DMS 273 treated with DMSO at 0.1 percent for 48 hours (cell line): Measurements from ENCODE around the gene TSPAN6.

Experiments
- DNase-seq: peaks from one replicate; lab custom pipeline; 2025; lab: John Stamatoyannopoulos, UW

The TSPAN6 gene, protein sequence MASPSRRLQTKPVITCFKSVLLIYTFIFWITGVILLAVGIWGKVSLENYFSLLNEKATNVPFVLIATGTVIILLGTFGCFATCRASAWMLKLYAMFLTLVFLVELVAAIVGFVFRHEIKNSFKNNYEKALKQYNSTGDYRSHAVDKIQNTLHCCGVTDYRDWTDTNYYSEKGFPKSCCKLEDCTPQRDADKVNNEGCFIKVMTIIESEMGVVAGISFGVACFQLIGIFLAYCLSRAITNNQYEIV

GRCh38 chrX:100636321-100636991 lies at the start of gene TSPAN6:
TSPAN6 (minus strand) TSS chrX:100636806; CDS start chrX:100636694, 112 bp downstream.
- DNase-seq, result peak; percentile 80

- DNase-seq, result no peak
These were observed 49.3 kb upstream of the TSPAN6 start for GRCh38 chrX:100685997-100686305.

DNA sequence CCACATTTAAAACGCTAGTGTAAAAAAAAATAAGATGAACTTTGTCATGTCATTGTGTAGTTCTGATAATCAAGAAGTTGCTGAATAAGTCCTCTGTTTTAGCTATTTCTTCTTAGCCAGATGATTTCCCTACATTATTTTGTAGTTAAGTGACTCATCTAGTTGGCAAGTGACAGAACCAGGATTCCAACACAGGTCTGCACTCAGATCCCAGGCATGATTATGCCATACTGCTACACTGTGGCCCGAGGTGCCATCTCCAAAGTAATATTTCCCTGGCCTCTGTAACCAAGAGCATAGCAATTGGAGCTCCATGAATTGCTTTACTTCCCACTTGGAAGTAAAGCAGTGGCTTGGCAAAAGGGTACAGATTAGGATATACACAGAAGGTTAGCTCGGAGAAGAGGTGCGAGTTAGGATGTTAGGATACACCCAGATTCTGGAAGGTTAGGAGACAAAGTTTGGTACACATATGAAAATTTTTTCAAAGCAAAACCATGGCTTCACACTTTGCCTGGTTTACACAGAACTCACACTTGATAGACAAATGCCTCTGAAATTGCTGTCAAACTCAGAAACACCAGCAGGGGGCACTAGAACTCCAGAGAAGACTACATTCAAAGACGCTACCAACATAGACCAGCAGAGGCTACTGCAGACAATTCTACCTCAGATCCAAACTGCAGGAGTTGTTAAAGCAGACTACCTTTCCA lies 48.8 kb upstream of the TSPAN6 start:
- peak; percentile 71 for DNase-seq

GRCh38 chrX:100682939-100683338 lies 46.3 kb upstream of the TSPAN6 start:
- DNase-seq, result no peak

GRCh38 chrX:100681599-100681998 lies 45.0 kb upstream of the TSPAN6 start:
- DNase-seq, result no peak

- DNase-seq, result no peak
These were observed 44.1 kb upstream of the TSPAN6 start for GRCh38 chrX:100680756-100681155.

- no peak for DNase-seq
These were observed 41.1 kb upstream of the TSPAN6 start for GRCh38 chrX:100677611-100678181.

GRCh38 chrX:100674705-100675104 lies 38.1 kb upstream of the TSPAN6 start:
- DNase-seq, result no peak

GRCh38 chrX:100673397-100673953 lies 36.9 kb upstream of the TSPAN6 start:
- DNase-seq, result no peak

GRCh38 chrX:100672966-100673365 lies 36.4 kb upstream of the TSPAN6 start:
- no peak for DNase-seq

GRCh38 chrX:100663642-100664041 lies 27.0 kb upstream of the TSPAN6 start:
- no peak for DNase-seq

DNA sequence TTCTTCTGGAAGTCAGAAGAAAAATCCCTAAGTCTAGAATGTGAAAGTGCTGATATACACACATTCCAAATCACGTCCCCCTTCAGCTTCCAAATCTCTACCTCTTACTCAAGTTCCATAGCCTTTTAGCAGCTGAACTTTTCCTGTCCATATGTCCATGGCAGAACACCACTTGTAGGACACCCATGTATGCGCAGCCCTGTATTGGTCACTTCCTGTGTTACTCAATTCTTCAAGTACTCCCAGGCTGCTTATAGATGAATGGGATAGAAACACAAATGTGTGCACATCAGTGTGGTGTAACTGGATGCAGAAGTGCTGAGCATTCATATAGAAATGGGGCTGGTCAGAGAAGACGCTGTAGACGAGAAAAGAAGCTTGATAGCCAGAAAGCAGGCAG lies 26.2 kb upstream of the TSPAN6 start:
- no peak for DNase-seq

DNA sequence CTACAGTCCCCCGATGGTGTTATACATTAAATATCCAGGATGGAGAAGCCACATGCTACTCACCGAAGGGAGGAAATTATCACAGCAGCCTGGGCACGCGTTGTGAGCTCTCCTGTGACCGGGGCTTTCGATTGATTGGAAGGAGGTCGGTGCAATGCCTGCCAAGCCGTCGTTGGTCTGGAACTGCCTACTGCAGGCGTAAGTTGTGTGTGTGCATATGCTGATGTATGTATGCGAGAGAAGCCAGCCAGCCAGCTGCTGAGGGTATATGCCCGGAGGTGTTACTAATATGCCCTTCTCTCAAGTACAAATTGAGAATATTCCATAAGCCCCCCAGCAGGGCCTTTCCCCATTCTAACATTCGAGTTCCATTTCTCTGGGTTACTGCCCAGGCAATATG lies 25.6 kb upstream of the TSPAN6 start:
- no peak for DNase-seq

DNA sequence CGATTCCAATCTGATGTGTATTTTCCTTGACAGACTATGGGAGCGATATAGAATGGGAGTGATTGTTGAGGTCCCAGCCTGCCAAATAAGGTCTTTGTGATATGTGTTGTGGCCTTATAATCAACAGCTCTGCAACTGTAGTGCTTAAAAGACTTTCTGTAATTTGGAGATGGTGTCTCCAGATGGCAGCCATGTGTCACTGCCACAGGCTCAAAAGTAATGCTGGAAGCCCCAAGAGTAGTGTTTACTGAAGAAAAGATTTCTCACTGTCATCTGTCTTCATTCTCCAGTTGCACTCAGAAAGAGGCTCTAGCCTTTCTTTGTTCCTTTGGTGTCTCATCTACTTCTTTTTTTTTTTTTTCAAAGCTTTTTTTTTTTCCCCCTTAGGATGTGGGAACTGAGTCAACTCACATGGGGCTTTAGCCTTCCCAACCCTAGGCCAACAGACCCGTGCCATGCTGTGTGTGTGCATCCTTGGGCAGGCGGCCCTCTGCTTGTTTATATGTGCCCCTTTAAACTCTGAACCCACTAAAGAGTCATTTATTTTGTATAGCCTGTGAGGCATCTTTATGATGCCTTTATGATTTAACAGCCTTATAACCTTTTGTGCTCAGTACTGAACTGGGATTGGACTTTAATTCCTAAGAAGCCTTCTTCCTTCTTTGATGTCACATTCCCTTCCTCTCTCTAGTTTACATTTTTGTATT lies 23.0 kb upstream of the TSPAN6 start:
- no peak for DNase-seq

GRCh38 chrX:100658941-100659381 lies 22.4 kb upstream of the TSPAN6 start:
- no peak for DNase-seq

DNA sequence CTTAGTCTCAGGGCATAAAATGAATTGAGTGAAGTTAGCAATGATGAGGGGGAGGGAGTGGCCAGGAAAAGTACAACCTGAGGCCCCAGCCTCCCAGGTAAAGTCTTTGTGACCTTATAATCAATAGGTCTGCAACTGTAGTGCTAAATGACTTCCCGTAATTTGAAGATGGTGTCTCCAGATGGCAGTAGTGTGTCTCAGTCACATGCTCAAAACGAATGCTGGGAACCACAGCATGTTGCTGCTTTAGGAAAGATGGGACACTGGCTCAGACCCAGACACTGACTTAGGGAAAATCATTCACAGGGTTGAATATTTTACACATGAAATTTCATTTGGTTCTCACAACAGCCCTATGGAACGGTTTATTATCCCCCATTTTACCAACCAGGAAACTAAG lies 17.7 kb upstream of the TSPAN6 start:
- no peak for DNase-seq

GRCh38 chrX:100652266-100652665 lies 15.7 kb upstream of the TSPAN6 start:
- no peak for DNase-seq

- DNase-seq, result no peak
These were observed 14.2 kb upstream of the TSPAN6 start for GRCh38 chrX:100650841-100651240.

DNA sequence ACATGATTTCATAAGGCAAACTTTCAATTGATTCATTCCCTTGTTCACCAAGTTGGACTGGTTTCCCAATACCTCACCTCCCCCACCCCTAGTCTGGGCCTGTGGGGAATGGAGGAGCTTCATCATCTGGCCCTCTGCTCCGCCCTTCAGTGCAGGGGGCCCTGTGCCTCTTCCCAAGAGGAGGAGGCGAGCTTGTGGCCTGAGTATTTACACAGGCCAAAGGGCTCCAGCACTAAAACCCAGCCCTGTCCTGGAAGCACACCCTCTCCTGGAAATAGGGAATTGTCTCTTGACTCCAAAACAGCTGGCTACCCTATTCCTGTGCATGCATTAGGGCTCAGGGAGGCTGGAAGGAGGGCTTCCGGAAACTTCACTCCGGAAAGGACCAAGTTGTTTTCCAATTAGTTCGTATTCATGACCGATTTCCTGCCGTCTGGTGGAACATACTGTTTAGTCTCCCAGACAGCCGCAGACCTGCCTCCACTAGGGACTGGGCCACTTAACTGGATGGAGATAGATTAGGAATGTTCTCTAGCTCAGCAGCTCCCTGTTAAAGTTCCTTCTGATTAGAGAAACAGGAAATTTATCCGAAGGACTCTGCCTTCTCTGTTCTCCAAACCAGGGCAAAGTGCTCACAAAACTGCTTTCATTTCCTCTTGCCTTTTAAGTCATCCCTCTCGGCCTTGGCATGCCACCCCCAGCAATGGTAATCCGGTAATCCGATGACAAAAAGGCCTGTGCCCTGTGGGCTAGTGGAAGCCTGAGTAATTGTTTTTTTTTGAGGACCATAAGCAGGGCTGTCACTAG lies 13.1 kb upstream of the TSPAN6 start:
- no peak for DNase-seq

- DNase-seq, result peak; percentile 40
These were observed 12.1 kb upstream of the TSPAN6 start for GRCh38 chrX:100648458-100649417.
